Fibroblast of lung (primary cell): ENCODE results near the gene PGGT1B.

Experiments used
- CTCF ChIP-seq, 2 donors: IDR thresholded peaks in 1 of 2; conservative IDR thresholded peaks in 1 of 2; 1 replicate in 1 of 2; 2 replicates in 1 of 2; pipeline ENCODE4 v1.5.1; 2011 to 2012; ENCODE audit warnings: low read length in 2 of 2, control low read depth in 1 of 2, inconsistent platforms in 1 of 2, low read depth in 1 of 2, mild to moderate bottlenecking in 1 of 2
- EZH2 ChIP-seq: IDR thresholded peaks from 2 replicates; pipeline ENCODE4 v1.5.1; 2012; ENCODE audit warnings: low read length, control low read depth, mild to moderate bottlenecking; ENCODE audit errors: missing control alignments

GRCh38 chr5:115209279-115209678 is 53.4 kb downstream of the PGGT1B start:
- TF ChIP-seq EZH2, result no peak
- no peak for TF ChIP-seq CTCF (conservative IDR thresholded peaks at IDR 0.05 in 1 of 2, IDR thresholded peaks at IDR 0.05 in 1 of 2; ENCODE audit: low read depth in 1 of 2, low read length in 2 of 2)
